ENCODE measurements around the gene RPL7L1.
"Not testable (repeated sequence)": the region's sequence is repeated elsewhere in the genome, so short reads cannot be mapped to it uniquely, and the experiment has no call there.

DNA sequence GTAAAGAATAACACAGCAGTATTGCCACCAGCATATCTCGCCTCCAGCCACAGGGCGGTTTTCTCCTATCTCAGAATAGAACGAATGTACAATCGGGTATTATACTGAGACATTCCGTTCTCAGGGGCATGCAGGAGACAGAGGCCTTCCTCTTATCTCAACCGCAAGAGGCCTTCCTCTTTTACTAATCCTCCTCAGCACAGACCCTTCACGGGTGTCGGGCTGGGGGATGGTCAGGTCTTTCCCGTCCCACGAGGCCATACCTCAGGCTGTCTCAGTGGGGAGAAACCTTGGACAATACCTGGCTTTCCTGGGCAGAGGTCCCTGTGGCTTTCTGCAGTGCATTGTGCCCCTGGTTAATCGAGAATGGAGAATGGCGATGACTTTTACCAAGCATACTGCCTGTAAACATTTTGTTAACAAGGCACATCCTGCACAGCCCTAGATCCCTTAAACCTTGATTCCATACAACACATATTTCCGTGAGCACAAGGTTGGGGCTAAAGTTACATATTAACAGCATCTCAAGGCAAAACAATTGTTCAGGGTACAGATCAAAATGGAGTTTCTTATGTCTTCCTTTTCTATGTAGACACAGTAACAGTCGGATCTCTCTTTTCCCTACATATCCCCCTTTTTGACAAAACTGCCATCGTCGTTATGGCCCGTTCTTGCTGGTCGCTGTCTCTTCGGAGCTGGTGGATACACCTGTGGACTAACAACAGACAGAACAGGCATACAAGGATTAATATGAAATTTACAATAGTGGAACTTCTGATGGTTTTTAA lies 14.8 kb downstream of the RPL7L1 start:
- TF ChIP-seq, protein P1, sequence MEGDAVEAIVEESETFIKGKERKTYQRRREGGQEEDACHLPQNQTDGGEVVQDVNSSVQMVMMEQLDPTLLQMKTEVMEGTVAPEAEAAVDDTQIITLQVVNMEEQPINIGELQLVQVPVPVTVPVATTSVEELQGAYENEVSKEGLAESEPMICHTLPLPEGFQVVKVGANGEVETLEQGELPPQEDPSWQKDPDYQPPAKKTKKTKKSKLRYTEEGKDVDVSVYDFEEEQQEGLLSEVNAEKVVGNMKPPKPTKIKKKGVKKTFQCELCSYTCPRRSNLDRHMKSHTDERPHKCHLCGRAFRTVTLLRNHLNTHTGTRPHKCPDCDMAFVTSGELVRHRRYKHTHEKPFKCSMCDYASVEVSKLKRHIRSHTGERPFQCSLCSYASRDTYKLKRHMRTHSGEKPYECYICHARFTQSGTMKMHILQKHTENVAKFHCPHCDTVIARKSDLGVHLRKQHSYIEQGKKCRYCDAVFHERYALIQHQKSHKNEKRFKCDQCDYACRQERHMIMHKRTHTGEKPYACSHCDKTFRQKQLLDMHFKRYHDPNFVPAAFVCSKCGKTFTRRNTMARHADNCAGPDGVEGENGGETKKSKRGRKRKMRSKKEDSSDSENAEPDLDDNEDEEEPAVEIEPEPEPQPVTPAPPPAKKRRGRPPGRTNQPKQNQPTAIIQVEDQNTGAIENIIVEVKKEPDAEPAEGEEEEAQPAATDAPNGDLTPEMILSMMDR (IDR thresholded peaks at IDR 0.05) = not testable (repeated sequence)
- TF ChIP-seq POLR2A (IDR thresholded peaks at IDR 0.05) = not testable (repeated sequence)
